Natural killer cell (primary cell): ENCODE data around the gene CENPE. TPM values are rescaled to one million over a fixed set of nuclear protein-coding genes. Genes with fewer than 3 reads are reported as not detected.

ENCODE experiments used
- ATAC-seq, 3 donors: fragments of 150-1000 bp in 2 of 3; fragments of 200-7000 bp in 1 of 3; cut with Tn5 transposase; 1 replicate in 1 of 3; 2 replicates in 2 of 3; pipeline ENCODE4 v1.10.0; 2021; ENCODE audit warnings: mild to moderate bottlenecking in 2 of 3, moderate library complexity in 2 of 3
- DNase-seq, 2 donors: peaks; one replicate each; pipeline versions ENCODE4 v3.0.0 to v3.0.0-alpha.2; 2013 to 2021; ENCODE audit warnings: mixed read lengths in 1 of 2
- H3K27ac ChIP-seq: one replicate; pipeline ENCODE4 v1.5.1; 2013; ENCODE audit warnings: mild to moderate bottlenecking, low read length
- H3K27me3 ChIP-seq: one replicate; pipeline ENCODE4 v1.6.1; 2013; ENCODE audit warnings: low read length; ENCODE audit not compliant: control insufficient read depth, insufficient read depth
- H3K36me3 ChIP-seq: one replicate; pipeline ENCODE4 v1.6.1; 2013; ENCODE audit warnings: low read length; ENCODE audit not compliant: control insufficient read depth, insufficient read depth
- H3K4me1 ChIP-seq: one replicate; pipeline ENCODE4 v1.6.1; 2013; ENCODE audit warnings: low read length; ENCODE audit not compliant: control insufficient read depth, insufficient read depth
- H3K4me3 ChIP-seq: one replicate; pipeline ENCODE4 v1.5.1; 2013; ENCODE audit warnings: low read length
- H3K9me3 ChIP-seq: one replicate; pipeline ENCODE4 v1.6.1; 2013; ENCODE audit warnings: low read length; ENCODE audit not compliant: control insufficient read depth, insufficient read depth
- H3K27ac Mint-ChIP-seq, 2 donors: one replicate each; pipeline ENCODE4 v1.8.0; 2022; ENCODE audit warnings: mild to moderate bottlenecking in 2 of 2, mixed read lengths in 2 of 2, moderate library complexity in 1 of 2
- H3K27me3 Mint-ChIP-seq, 2 donors: one replicate each; pipeline ENCODE4 v1.8.0; 2022; ENCODE audit warnings: low read depth in 2 of 2, mixed read lengths in 2 of 2
- H3K36me3 Mint-ChIP-seq: one replicate; pipeline ENCODE4 v1.8.0; 2022; ENCODE audit warnings: mixed read lengths
- H3K4me1 Mint-ChIP-seq, 2 donors: one replicate each; pipeline ENCODE4 v1.8.0; 2022; ENCODE audit warnings: mixed read lengths in 2 of 2
- H3K4me3 Mint-ChIP-seq: one replicate; pipeline ENCODE4 v1.8.0; 2022; ENCODE audit warnings: mild to moderate bottlenecking, moderate library complexity, mixed read lengths
- H3K9me3 Mint-ChIP-seq, 2 donors: one replicate each; pipeline ENCODE4 v1.8.0; 2022; ENCODE audit warnings: mixed read lengths in 2 of 2
- CTCF ChIP-seq: fragments of 200-600 bp; IDR thresholded peaks from one replicate; pipeline ENCODE4 v1.8.0; 2022; ENCODE audit warnings: antibody characterized with exemption
- WGBS: methylation state at CpG from one replicate; pipeline ENCODE4 v1.1.7; 2013; ENCODE audit warnings: missing lambda C conversion rate; ENCODE audit not compliant: insufficient coverage; 5-methylcytosine and 5-hydroxymethylcytosine counted together
- intact Hi-C: fragments of 100-400 bp; cut with micrococcal nuclease; formaldehyde crosslinking; loops from one replicate; pipeline ENCODE4 v1.14.2; 2022
- total RNA-seq, 4 donors: library from RNA; stranded (reverse); fragments of 120-200 nt in 1 of 4; gene quantifications; one replicate each; pipeline versions ENCODE4 v1.2.3 to v1.2.4, GENCODE V29; 2013 to 2022

The CENPE gene
- total RNA-seq, 3 donors from 2014 or later (not counting 1 experiment from before 2014, with no cell fraction given) = 2.7 to 6.9 (median 4.8) TPM

- H3K27ac Mint-ChIP-seq = peak overlapping the region; percentile 21 to 35
- DNase-seq (no peak), ATAC-seq (no peak)
- no peaks in the 10 kb centered on the region for H3K9me3 ChIP-seq
- no peak overlapping the region for H3K27ac ChIP-seq
- H3K36me3 ChIP-seq = no peaks in the 10 kb centered on the region
- peaks cover 8% of the 10 kb centered on the region for H3K36me3 Mint-ChIP-seq
- no peaks in the 10 kb centered on the region for H3K4me1 ChIP-seq
- no CpG with 5 or more reads among the region's 3 CpGs for WGBS
- H3K9me3 Mint-ChIP-seq = no peaks in the 10 kb centered on the region
- H3K4me3 Mint-ChIP-seq = peak overlapping the region; percentile 2
- peaks cover 14 to 19% of the 10 kb centered on the region in 2 donors for H3K4me1 Mint-ChIP-seq
- intact Hi-C loops = no loop called here
- no peak for TF ChIP-seq CTCF
- H3K27me3 Mint-ChIP-seq = no peaks in the 10 kb centered on the region
- no peak overlapping the region for H3K4me3 ChIP-seq
- no peaks in the 10 kb centered on the region for H3K27me3 ChIP-seq
These were observed 45.8 kb downstream of the CENPE start for GRCh38 chr4:103152381-103152780.

GRCh38 chr4:103150677-103151076 lies 47.5 kb downstream of the CENPE start:
- DNase-seq (no peak), ATAC-seq (no peak)
- WGBS = no CpG with 5 or more reads among the region's 1 CpG
- H3K36me3 ChIP-seq = no peaks in the 10 kb centered on the region
- peaks cover 14 to 19% of the 10 kb centered on the region in 2 donors for H3K4me1 Mint-ChIP-seq
- no peak overlapping the region for H3K27ac Mint-ChIP-seq
- no peak overlapping the region for H3K4me3 ChIP-seq
- H3K9me3 Mint-ChIP-seq = no peaks in the 10 kb centered on the region
- H3K27me3 Mint-ChIP-seq = no peaks in the 10 kb centered on the region
- no peaks in the 10 kb centered on the region for H3K9me3 ChIP-seq
- no peaks in the 10 kb centered on the region for H3K27me3 ChIP-seq
- no peaks in the 10 kb centered on the region for H3K36me3 Mint-ChIP-seq
- no peak overlapping the region for H3K27ac ChIP-seq
- H3K4me3 Mint-ChIP-seq = no peak overlapping the region
- intact Hi-C loops = no loop called here
- no peaks in the 10 kb centered on the region for H3K4me1 ChIP-seq
- TF ChIP-seq CTCF = no peak

GRCh38 chr4:103144926-103145325 lies 53.2 kb downstream of the CENPE start:
- no peaks in the 10 kb centered on the region for H3K36me3 Mint-ChIP-seq
- H3K4me3 Mint-ChIP-seq = no peak overlapping the region
- H3K27ac Mint-ChIP-seq = no peak overlapping the region

More at GRCh38 chr4:103144926-103145325, 53.2 kb downstream of the CENPE start:
- H3K9me3 ChIP-seq = no peaks in the 10 kb centered on the region
- Mint-ChIP-seq H3K9me3 (no peaks in the 10 kb centered on the region), H3K4me1 (no peaks in the 10 kb centered on the region), H3K27me3 (no peaks in the 10 kb centered on the region)
- no peaks in the 10 kb centered on the region for H3K36me3 ChIP-seq
- DNase-seq = no peak
- no peak for TF ChIP-seq CTCF
- intact Hi-C loops = no loop called here
- 88% methylated on average over 2 of the region's 4 CpGs for WGBS
- ATAC-seq = no peak
- H3K27me3 ChIP-seq = no peaks in the 10 kb centered on the region
- H3K4me1 ChIP-seq = no peaks in the 10 kb centered on the region
- no peak overlapping the region for H3K27ac ChIP-seq
- H3K4me3 ChIP-seq = no peak overlapping the region
